ENCODE data around the gene CNOT8.
"Not testable (repeated sequence)": the region's sequence is repeated elsewhere in the genome, so short reads cannot be mapped to it uniquely, and the experiment has no call there.

CNOT8 gene

DNA sequence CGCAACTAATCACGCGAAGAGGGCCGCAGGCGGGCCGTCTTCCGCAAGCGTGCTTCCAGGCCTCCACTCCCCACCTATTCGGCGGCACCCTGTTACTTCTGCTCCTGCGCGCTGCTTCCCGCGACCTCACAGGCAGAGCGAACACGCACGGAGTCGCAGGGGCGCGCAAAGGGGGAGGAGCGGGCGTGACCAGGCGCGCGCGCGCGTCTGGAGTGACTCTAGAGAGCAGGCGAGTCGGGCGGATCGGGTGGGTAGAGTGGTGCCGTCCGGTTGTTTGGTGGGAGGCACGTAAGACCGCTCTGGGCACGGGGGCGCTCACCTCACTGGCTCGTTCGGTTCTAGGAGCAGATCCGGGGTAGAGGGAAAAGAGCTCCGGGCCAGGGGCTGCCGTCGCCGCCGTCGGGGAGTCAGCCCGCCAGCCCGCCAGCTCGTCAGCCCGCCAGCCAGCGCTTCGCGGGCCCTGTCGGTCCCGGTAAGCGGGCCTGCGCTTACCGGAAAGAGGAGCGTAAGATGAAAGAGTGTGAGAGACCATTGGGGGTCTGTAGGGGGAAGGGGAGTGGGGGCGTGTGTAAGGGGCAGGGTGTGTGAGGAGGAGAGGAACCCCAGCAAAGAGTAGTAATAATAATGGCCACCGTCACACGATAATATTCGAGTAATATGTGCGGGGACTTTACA lies at the start of gene CNOT8:
Gene CNOT8, plus strand, starts transcription at position 331 of the 675 bp plus-strand sequence. CDS start 4,652 bp downstream, outside the sequence.
- in situ Hi-C loops (cut with HindIII; ENCODE audit: low pct_ligation_motif_present, low pct_unique_long_range_greater_than_20kb, low sequenced_read_pairs): no loop called here
- DNase-seq: peak; percentile 93

DNA sequence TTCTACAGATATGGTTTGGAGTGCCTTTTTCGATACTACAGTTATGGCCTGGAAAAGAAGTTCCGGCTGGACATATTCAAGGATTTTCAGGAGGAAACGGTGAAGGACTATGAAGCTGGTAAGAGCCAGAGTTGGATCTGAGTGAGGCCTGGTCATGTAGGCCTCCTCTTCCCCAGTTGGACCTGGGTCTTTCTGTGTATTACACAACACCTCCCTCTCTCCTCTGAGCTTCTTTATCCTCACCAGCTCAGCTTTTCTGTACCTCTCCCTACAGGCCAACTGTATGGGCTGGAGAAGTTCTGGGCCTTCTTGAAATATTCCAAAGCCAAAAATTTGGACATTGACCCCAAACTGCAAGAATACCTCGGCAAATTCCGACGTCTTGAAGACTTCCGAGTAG lies 47.2 kb upstream of the CNOT8 start:
- no peak for DNase-seq
- in situ Hi-C loops (cut with HindIII; ENCODE audit: low pct_ligation_motif_present, low pct_unique_long_range_greater_than_20kb, low sequenced_read_pairs): no loop called here

GRCh38 chr5:154811653-154812465 lies 46.6 kb upstream of the CNOT8 start:
- peak; percentile 55 for DNase-seq

DNA sequence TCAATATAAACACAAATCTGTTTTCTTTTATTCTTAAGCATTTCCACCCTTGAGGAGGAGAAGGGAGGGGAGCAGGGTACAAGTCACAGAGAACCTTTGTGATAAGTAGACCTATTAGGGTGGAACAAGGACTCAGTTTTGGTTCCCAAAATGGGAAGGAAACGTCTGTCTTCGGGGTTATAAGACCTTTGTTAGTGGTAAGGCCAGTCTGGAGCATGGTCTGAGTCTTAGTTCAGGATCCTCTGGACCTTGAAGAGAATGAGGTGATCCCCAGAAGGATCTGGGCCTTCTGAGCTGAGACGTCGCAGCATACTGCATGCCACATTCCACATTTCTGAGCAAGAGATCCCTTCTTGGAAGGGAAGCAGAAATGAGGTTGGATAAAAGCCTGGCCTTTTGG lies 45.3 kb upstream of the CNOT8 start:
- in situ Hi-C loops (cut with HindIII; ENCODE audit: low pct_ligation_motif_present, low pct_unique_long_range_greater_than_20kb, low sequenced_read_pairs): no loop called here
- no peak for DNase-seq

More at GRCh38 chr5:154811653-154812465, 46.6 kb upstream of the CNOT8 start:
- in situ Hi-C loops (cut with HindIII; ENCODE audit: low pct_ligation_motif_present, low pct_unique_long_range_greater_than_20kb, low sequenced_read_pairs): no loop called here

- in situ Hi-C loops (cut with HindIII; ENCODE audit: low pct_ligation_motif_present, low pct_unique_long_range_greater_than_20kb, low sequenced_read_pairs): no loop called here
- no peak for DNase-seq
These were observed 44.7 kb upstream of the CNOT8 start for GRCh38 chr5:154813736-154814135.

- in situ Hi-C loops (cut with HindIII; ENCODE audit: low pct_ligation_motif_present, low pct_unique_long_range_greater_than_20kb, low sequenced_read_pairs): no loop called here
- no peak for DNase-seq
These were observed 43.4 kb upstream of the CNOT8 start for GRCh38 chr5:154815025-154815424.

- in situ Hi-C loops (cut with HindIII; ENCODE audit: low pct_ligation_motif_present, low pct_unique_long_range_greater_than_20kb, low sequenced_read_pairs): no loop called here
- no peak for DNase-seq
These were observed 42.7 kb upstream of the CNOT8 start for GRCh38 chr5:154815684-154816247.

DNA sequence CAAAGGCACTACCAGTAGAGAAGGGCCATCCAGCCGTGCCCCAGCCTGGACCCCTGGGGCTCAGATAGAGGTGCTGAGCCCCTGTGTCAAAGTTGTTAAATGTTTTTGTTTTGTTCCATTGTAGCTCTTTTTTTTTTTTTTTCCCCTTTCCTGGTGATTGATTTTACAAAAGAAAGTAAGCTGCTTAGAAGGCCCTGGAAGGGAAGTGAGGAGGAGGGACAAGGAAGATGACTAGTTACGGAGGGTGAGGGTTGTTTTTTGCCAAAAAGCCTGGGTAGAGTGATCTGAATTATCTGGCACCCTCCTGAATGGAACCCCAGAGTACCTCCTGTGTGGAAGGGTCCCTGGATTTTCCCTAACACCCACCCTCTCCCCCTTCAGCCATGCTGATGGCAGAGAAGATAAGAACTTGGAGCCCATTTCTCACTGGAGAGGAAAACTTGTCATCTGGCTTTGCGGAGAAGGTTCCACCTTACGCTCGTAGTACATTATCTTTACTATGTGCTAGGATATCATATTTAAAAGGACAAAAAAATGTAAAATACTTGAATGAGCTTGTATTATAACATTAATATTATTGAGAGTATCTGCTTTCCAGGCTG lies 41.4 kb upstream of the CNOT8 start:
- in situ Hi-C loops (cut with HindIII; ENCODE audit: low pct_ligation_motif_present, low pct_unique_long_range_greater_than_20kb, low sequenced_read_pairs): no loop called here
- no peak for DNase-seq

DNA sequence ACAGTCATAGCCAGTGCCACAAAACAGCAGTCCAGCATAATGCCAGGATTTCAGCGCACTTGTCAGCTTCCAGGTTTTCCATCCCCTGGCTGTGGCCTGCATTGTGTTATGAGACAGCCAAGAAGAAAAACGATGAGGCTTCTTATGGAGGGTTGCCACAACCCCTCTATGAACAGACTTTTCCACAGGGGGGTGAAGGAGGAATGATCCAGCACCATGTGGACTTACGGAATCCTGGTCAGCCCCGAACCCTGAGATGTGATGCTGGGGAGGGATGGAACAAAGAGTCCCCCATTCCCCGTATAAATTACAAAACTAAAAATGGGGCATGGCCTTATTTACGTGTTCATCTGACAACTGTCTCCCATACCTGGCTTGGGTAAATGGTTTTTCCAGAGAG lies 40.6 kb upstream of the CNOT8 start:
- no peak for DNase-seq
- in situ Hi-C loops (cut with HindIII; ENCODE audit: low pct_ligation_motif_present, low pct_unique_long_range_greater_than_20kb, low sequenced_read_pairs): no loop called here

- in situ Hi-C loops (cut with HindIII; ENCODE audit: low pct_ligation_motif_present, low pct_unique_long_range_greater_than_20kb, low sequenced_read_pairs): no loop called here
- no peak for DNase-seq
These were observed 39.8 kb upstream of the CNOT8 start for GRCh38 chr5:154818471-154819116.

- in situ Hi-C loops (cut with HindIII; ENCODE audit: low pct_ligation_motif_present, low pct_unique_long_range_greater_than_20kb, low sequenced_read_pairs): no loop called here
- no peak for DNase-seq
These were observed 38.9 kb upstream of the CNOT8 start for GRCh38 chr5:154819546-154819945.

- in situ Hi-C loops (cut with HindIII; ENCODE audit: low pct_ligation_motif_present, low pct_unique_long_range_greater_than_20kb, low sequenced_read_pairs): no loop called here
- DNase-seq: no peak
These were observed 38.0 kb upstream of the CNOT8 start for GRCh38 chr5:154820383-154820782.

DNA sequence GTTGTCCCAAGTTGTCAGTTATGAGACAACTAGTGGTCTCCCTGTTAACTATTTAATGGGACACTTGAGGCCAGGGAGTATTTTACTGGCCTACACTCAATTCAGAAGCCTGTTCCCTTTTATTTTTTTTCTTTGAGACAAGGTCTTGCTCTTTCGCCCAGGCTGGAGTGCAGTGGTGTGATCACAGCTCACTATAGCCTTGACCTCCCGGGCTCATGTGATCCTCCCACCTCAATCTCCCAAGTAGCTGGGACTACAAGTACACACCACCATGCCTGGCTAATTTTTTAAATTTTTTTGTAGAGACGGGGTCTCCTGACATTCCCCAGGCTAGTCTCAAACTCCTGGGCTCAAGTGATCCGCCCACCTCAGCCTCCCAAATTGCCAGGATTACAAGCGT lies 35.5 kb upstream of the CNOT8 start:
- in situ Hi-C loops (cut with HindIII; ENCODE audit: low pct_ligation_motif_present, low pct_unique_long_range_greater_than_20kb, low sequenced_read_pairs); DNase-seq: not testable (repeated sequence)

DNA sequence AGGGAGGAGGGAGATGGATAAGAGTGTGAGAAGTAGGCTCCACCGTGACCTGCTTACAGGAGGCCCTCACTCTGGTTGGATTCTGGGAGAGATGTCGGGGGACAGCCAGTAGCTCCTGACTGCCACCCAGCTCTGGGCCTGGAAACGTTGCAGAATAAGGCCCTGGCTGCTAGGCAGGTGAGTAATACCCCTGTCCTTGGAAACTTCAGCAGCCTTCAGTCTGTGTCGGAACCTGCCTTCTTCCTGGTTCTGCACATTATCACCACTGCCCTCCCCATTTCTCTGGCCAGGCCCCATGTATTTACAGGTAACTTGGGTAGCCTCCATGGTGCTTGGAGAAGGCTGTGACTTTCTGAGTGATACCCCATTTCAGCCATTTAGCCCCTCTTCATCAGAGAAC lies 34.8 kb upstream of the CNOT8 start:
- no peak for DNase-seq
- in situ Hi-C loops (cut with HindIII; ENCODE audit: low pct_ligation_motif_present, low pct_unique_long_range_greater_than_20kb, low sequenced_read_pairs): no loop called here

GRCh38 chr5:154824070-154824469 lies 34.4 kb upstream of the CNOT8 start:
- DNase-seq: no peak
- in situ Hi-C loops (cut with HindIII; ENCODE audit: low pct_ligation_motif_present, low pct_unique_long_range_greater_than_20kb, low sequenced_read_pairs): no loop called here

GRCh38 chr5:154829181-154829588 lies 29.2 kb upstream of the CNOT8 start:
- DNase-seq: no peak
- in situ Hi-C loops (cut with HindIII; ENCODE audit: low pct_ligation_motif_present, low pct_unique_long_range_greater_than_20kb, low sequenced_read_pairs): no loop called here

DNA sequence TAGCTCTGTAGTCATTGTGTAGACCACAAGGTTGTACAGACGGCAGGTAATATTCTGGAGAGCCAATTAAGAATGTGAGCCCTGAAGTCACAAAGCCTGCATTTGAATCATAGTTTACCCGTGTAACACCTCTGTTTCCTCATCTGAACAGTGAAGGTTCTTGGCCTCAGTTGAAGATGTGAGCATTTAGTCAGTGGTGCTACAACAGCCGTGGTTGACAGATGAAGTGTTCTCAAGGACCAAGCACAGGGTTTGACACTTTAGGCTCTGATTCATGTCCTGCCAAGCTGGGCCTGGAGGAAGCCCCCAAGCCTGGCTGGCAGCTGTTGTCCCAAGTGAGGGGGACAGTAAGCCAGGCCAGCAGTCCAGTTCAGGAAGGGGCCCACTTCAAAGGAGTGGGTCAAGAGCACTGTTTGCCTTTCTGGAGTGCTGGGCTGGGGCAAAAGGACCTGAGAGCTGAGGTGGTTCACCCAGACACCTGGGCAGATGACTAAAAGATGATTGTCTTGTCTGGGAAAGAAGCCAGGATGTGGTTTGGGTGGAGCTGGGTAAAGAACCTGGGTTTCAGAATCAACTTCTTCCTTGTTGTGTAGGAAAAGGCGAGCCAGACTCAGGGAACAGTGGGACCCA lies 28.7 kb upstream of the CNOT8 start:
- DNase-seq: no peak
- in situ Hi-C loops (cut with HindIII; ENCODE audit: low pct_ligation_motif_present, low pct_unique_long_range_greater_than_20kb, low sequenced_read_pairs): no loop called here

DNA sequence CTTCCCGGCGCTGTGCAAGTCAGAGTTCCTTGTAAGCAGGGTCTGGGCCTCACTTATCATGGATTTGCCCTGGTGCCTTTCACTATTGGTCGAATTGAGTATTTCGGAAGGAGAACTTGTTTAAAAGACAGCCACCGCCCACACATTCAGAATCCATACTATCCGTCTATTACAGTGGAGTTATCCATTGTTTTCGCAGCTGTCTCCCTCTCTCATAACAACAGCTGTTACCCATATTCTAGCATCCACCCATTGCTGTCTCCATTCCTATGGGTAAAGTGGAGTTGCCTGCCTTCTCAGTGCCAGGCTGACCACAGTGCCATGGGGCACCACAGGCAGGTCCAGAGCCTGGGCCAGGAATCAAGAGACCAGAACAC lies 28.2 kb upstream of the CNOT8 start:
- no peak for DNase-seq
- in situ Hi-C loops (cut with HindIII; ENCODE audit: low pct_ligation_motif_present, low pct_unique_long_range_greater_than_20kb, low sequenced_read_pairs): no loop called here
